Activated naive CD4-positive, alpha-beta T cell treated with anti-CD3 and anti-CD28 coated beads, Interleukin-2, amount 50 U/mL, for 72 hours (primary cell): ENCODE measurements around the gene HAT1. TPM values are rescaled to one million over a fixed set of nuclear protein-coding genes. Genes with fewer than 3 reads are reported as not detected.

Experiments used
- total RNA-seq, 2 donors: library from RNA; stranded (reverse); gene quantifications; one replicate each; pipeline ENCODE4 v1.2.3, GENCODE V29; 2022

HAT1 gene
- total RNA-seq, 2 donors from 2014 or later, result 75.4 to 76.2 TPM

Other genes starting within 250 kb of the HAT1 start
- gene DYNC1I2, start 235.0 kb upstream of the HAT1 start, total RNA-seq, result 10 to 100 TPM; 25.5 to 52.9 TPM
- 10 to 100 TPM; 13.6 to 33.3 TPM for gene SLC25A12, start 28.2 kb upstream of the HAT1 start, total RNA-seq
- gene METAP1D, start 77.5 kb downstream of the HAT1 start, total RNA-seq, result 1 to 10 TPM; 2.6 to 4.2 TPM
- gene DLX1, start 163.0 kb downstream of the HAT1 start, total RNA-seq, result not detected
- gene DLX2, start 180.4 kb downstream of the HAT1 start, total RNA-seq, result not detected